ENCODE data around the gene PXK.
"Not testable (repeated sequence)": the region's sequence is repeated elsewhere in the genome, so short reads cannot be mapped to it uniquely, and the experiment has no call there.

DNA sequence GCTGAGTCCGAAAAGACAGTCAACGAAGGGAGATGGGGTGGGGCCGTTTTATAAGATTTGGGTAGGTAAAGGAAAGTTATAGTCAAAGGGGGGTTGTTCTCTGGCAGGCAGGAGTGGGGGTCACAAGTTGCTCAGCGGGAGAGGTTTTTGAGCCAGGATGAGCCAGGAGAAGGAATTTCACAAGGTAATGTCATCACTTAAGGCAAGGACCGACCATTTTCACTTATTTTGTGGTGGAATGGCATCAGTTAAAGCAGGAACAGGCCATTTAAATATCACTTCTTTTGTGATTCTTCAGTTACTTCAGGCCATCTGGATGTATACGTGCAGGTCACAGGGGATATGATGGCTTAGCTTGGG, 108.3 kb downstream of the PXK start:
- TF ChIP-seq, protein P1, sequence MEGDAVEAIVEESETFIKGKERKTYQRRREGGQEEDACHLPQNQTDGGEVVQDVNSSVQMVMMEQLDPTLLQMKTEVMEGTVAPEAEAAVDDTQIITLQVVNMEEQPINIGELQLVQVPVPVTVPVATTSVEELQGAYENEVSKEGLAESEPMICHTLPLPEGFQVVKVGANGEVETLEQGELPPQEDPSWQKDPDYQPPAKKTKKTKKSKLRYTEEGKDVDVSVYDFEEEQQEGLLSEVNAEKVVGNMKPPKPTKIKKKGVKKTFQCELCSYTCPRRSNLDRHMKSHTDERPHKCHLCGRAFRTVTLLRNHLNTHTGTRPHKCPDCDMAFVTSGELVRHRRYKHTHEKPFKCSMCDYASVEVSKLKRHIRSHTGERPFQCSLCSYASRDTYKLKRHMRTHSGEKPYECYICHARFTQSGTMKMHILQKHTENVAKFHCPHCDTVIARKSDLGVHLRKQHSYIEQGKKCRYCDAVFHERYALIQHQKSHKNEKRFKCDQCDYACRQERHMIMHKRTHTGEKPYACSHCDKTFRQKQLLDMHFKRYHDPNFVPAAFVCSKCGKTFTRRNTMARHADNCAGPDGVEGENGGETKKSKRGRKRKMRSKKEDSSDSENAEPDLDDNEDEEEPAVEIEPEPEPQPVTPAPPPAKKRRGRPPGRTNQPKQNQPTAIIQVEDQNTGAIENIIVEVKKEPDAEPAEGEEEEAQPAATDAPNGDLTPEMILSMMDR (IDR thresholded peaks at IDR 0.05): not testable (repeated sequence)
- TF ChIP-seq POLR2A (IDR thresholded peaks at IDR 0.05): not testable (repeated sequence)
